HG03378 (cell line): ENCODE results near the gene NECTIN3.

Experiments
- ATAC-seq: cut with Tn5 transposase; IDR thresholded peaks from one replicate; pipeline ENCODE4 v1.9.1; 2021; ENCODE audit warnings: mild to moderate bottlenecking, moderate library complexity; ENCODE audit not compliant: unreplicated experiment

The NECTIN3 gene

DNA sequence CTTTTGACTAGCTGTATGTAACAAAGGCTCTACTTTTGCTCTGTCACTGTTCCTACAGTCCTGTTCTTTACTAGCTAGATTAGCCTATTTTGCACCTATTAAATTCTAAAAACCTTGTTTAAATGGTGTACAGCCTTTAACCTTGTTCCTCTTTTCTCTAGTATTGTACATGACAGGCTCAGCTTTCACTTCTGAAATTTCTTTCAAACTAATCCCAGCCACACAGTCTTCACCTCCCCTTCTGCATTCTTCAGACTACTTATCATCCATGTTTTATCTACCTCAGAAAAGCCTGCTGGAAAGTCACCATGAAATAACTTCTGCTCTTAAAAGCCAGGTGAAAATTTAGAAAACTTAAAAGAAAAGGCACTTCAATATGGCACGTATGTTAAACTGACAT, 122.4 kb downstream of the NECTIN3 start:
- no peak for ATAC-seq

DNA sequence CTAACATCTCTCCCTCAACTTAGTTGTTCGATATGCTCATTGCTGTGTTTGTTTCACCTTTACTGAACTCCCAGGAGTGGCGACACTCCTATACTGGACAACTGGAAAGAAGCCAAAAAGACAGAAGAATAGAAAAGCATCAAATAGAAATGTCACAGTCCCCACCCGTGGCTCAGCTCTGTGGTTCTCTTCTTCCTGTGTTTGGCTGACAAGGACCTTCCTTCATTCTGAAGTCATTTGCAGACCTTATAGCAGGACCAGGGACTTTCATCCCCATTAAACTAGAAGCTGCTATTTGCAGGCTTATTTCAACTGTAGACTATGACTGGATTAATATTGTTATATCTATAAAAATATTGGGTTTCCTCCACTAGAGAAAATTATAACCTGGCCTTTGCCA, 125.9 kb downstream of the NECTIN3 start:
- no peak for ATAC-seq

DNA sequence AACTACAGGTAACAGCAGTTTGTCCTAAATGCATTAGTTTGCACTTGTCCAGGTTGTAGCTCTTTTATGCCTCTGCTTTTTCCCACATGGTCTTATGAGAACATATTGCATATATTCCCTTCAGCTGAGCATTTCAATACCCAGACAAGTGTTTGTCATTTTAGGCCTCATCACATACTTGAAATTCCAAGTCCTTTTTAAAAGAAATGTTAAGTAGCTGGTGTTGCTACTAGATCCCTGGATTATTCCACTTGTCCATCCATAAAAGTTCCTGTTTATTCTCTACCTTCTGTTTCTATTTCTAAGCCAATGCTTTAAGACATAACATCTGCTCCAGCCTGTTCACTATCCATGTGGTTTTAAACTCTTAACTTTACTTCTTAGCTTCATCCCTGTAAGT, 128.4 kb downstream of the NECTIN3 start:
- ATAC-seq: no peak

DNA sequence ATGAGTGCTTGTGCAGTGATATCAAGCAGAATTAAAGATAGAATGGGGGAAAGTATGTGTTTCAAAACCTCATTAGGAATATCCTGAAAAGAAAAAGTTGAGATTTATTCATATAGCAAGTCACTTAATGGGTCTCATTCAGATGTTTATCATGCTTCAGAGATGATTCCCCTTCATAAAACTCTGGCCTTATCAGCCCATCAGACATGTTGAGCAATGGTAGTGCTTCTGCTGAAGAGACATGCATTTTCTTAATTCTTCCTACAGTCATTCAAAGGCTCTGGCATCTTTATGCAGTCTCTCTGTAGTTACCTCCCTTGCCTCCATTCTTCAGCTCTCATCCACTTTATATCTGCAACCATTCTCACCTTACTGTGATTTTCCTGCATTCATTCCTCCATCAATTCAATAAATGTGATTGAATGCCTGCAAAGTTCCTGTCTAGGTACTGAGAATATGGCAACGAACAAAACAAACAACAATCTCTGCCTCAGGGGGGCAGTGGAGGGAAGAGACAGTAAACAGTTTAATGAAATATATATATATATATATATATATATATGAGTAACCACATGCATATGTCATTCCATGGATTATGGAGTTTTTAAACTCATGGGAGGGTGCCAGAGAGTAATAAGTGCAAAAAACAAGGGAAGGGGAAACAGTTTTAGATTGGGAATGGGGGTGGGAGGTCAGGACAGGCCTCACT, 138.5 kb downstream of the NECTIN3 start:
- ATAC-seq: no peak

DNA sequence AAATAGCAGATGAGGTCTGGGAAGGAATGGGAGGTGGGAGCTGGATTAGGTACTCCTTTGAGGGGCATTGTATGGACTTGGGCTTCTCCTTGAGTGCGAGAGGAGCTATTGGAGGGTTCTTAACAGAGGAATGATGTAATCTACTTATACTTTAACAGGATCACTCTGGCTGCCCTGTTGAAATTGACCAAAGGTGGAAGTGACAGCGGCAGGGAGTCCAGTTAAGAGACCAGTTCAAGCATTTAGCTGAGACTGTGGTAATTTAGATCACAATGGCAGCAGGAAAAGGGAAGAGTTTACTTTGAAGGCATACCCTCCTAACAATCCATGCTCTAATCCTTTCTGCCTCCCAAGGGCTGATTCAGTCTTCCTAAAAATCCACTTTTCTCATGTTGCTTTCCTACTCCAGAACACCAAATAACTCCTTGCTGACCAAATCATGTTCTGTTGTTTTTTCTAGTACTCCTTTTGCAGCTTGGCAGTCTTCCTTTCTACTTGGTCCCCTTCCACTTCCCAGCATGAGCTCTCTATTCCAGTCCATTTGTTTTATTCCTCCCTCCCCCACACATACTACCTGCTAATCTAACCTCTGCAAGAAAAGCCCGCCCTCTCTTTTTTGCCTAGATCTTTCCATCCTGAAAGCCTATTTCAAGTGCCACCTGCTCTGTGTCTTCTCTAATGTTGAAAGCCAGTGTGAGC, 139.4 kb downstream of the NECTIN3 start:
- ATAC-seq: no peak

DNA sequence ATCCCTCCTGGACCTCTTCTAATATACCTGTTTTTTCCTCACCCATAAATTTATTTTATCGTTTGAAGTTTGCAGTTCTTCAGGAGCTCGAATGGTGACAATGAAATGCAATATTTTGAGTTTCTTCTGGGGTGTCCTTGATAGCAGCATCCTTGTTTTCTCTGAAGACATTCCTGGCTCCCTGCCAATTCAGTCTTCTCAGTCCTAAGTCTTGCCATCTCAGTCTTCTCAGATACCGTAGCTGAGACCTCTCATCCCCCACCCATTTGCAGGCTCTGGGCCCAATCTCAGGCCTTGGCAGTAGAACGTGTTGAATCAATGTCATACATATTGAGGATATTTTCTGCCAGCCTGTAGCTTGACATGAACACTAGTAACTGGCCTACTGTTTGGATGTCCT, 140.9 kb downstream of the NECTIN3 start:
- ATAC-seq: no peak

DNA sequence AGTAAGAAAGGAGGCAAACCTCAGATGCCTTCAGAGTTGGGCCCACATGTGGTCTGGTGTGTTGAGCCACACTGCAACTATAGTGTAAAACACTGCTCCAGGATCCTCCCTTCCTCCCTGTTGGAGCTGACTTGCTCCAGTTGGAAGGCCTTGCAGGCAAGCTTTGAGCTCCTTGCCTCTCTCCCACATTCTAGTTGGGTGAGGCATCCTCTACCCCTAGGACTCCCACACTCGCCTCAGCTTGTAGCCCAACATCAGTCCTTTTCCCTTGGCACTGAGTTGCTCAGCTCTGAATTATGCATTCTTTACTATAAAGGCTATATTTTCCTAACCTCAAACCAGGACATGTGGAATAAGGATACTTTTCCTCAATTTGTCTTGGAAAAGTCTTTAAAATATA, 143.9 kb downstream of the NECTIN3 start:
- ATAC-seq: no peak

DNA sequence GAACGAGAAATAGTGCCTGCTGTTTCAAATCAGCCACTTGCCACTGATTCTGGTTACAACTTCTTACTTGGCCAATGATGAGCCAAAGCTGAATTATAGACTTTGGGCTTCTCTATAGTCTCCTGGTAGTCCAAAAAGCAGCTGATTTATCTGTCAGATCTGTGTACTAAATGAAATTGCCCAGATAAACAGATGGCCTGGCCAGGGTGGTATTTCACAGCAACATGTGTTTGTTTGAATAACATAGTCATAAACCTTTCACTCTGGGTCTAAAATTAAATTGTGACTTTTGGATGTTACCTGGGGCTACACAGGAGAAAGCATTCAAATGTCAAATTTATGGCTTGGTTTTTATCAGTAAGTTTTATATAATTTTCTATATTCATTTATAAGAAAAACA, 147.0 kb downstream of the NECTIN3 start:
- ATAC-seq: no peak

DNA sequence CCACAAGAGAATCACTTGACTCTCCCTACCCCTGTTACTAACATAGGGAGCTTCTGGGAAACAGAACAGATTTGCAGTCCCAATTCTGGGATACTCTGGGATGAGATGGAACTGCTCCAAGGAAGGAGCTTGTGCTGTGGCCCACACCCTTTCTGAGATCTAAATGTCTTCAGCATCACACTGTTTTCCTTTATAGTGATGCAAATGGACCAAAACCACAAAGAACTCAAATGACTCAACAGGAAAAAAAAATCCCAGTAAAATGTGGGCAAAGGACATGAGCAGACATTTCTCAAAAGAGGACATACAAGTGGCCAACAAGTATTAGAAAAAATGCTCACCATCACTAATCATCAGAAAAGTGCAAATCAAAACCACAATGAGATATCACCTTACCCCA, 155.6 kb downstream of the NECTIN3 start:
- ATAC-seq: no peak

DNA sequence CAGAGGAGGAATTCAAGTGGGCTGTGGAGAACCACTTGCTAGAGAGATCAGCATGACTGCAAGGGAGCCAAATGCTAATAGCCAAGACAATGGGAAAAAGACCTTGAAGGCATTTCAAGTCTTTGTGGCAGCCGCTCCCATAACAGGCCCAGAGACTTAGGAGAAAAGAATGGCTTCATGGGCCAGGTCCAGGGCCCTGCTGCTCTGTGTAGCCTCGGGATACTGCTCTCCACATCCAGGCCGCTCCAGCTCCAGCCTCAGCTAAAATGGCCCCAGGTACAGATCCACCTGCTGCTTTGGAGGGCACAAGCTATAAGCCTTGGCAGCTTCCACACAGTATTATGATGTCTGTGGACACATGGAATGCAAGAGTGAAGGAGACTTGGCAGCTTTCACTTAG, 157.7 kb downstream of the NECTIN3 start:
- ATAC-seq: no peak

DNA sequence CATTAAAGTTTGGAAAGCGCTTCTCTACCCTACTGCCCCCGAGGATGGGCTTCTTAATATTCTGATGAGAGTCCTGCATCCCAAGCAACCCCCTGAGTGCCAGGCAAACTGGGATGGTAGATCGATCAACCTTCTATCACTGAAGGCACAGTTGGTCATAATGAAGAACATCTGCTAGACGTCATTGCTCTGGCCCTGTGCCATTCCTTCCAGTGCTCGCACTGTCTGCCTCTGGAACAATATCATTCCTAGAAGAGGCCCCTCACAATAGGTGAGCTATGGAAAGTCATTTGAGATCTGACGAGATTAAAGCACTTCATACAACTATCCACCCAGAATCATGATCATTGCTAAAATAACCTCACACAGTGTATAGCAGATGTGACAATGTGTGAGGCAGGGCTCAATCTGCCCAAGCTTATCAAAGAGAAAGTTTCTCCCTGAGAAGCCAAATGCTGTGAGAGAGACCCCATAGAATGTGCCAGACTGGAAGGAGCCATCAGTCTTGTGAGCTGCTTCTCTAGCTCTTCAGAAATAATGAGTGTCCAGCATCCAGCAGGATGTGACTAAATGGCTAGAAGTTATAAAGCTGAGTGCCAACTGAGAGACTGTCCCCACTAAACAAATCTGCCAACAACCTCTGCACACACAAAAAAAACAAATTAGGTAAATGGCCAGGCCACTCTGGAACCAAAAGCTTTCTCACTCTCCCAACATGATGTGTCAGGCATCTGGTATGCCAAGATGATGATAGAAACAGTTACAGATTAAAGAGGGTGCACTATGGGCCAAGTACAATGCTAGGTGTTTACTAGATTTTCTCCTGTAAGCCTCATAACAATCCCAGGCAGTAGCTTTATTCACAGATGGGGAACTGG, 165.5 kb downstream of the NECTIN3 start:
- ATAC-seq: no peak

DNA sequence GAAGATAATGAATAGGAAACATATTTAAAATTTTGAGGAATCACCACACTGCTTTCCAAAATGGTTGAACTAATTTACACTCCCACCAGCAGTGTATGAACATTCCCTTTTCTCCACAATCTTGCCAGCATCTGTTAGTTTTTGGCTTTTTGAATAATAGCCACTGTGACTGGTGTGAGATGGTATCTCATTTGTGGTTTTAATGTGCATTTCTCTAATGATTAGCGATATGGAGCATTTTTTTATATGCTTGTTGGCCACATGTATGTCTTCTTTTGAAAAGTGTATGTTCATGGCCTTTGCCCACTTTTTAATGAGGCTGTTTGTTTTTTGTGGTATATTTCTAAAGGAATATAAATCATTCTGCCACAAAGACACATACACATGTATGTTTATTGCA, 166.3 kb downstream of the NECTIN3 start:
- ATAC-seq: no peak

DNA sequence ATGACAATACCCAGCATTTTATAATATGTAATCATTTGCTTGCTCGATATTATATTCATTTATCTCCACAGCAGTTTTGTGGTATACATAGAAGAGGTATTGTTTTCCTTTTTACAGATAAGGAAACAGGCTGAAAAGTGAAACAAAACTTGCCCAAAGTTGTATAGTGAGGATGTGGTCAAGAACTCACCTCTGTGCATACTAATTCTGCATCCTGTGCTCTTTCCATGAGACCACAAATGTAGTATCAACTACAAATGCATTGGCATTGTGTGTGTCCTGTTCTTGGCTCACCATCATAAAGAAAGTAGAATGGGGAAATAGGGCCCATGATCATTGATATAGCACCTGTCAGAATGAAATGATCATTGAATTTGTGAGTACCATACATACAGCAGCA, 167.3 kb downstream of the NECTIN3 start:
- ATAC-seq: peak; percentile 99

DNA sequence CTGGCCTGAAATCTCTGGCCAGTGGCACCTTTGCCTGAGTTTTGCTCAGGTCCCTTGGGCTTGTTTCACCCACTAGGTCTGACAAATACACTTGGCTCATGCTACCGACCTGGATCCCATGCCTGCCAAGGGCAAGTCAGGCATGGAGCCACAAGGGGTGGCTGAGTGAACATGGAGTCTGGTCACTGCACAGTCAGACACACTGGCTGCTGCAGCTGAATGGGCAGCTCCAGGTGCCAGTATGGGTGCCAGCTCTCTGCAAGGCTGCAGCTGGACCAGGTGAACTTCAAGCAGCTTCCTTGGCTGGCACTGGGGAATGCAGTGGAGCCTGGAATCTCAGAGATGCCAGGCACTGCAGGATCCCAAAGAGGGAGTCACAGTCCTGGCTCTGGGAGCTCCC, 170.3 kb downstream of the NECTIN3 start:
- ATAC-seq: no peak
